HG03039 (cell line): ENCODE measurements around the gene TMEFF2.
A peak's percentile ranks its signal among the peaks of the same experiment; 100 is the strongest.
"Not testable (repeated sequence)": the region's sequence is repeated elsewhere in the genome, so short reads cannot be mapped to it uniquely, and the experiment has no call there.

ENCODE experiments used
- ATAC-seq: cut with Tn5 transposase; IDR thresholded peaks from one replicate; pipeline ENCODE4 v1.9.1; 2021; ENCODE audit warnings: mild to moderate bottlenecking, moderate library complexity; ENCODE audit not compliant: unreplicated experiment

The TMEFF2 gene

GRCh38 chr2:191938779-191939178, 256.0 kb downstream of the TMEFF2 start:
- no peak for ATAC-seq

DNA sequence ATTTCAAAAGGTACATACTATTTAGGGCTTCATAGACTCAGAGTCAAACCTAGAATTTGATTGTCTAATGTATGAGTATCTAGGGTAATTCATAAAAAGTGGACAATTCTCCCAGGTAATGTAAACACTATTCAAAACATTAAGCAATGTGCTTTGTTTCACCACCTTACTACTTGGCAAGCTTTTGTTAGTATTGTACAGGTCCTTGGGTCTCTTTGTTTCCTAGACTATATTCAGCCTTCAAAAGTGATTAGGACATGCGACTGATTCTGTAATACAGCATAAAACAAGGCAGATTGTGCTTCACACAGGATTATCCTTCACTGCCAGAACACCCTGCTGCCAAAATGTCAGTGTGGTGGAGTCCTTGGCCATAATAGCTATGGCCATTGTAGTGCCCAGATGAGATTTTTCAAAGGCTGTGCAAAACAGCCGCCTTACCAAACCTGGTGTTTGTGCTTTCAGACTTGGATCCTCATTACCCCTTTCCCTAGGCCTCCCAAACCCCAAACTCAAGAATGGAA, 257.8 kb downstream of the TMEFF2 start:
- ATAC-seq, result no peak

- ATAC-seq, result no peak
These were observed 259.5 kb downstream of the TMEFF2 start for GRCh38 chr2:191935247-191935646.

DNA sequence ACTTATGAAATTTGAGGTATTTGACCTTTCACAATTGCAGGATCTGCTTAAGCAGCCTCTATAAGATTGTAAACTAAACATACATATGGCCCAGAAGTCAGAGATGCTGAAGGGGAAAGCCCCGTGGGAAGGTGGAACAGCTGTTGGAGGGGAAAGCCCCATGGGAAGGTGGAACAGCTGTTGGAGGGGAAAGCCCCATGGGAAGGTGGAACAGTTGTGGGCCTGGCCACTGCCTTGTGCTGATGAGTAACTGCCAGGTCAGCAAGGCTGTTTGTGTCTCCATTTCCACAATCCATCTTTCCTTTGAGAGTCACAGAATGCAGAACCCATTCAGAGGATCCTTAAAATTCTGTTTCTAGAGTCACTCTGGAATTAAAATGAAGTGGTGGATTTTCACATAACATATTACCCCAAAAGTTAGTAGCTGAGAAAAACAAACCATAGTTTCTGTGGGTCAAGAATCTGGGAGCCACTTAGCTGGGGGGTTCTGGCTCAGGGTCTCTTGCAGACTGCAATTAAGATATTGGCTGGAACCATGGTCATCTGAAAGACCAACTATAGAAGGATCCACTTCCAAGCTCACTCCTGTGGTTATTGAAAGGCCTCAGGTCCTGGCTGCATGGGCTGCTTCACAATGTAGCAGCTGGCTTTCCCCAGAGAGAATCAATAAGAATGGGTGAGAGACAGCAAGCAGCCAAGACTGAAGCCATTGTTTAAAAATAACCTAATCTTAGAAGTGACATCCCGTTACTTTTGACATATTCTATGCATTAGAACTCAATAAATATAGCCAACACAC, 261.2 kb downstream of the TMEFF2 start:
- ATAC-seq, result peak; percentile 98

- ATAC-seq, result no peak
These were observed 262.4 kb downstream of the TMEFF2 start for GRCh38 chr2:191932286-191932685.

GRCh38 chr2:191931329-191931728, 263.4 kb downstream of the TMEFF2 start:
- ATAC-seq, result no peak

- no peak for ATAC-seq
These were observed 264.5 kb downstream of the TMEFF2 start for GRCh38 chr2:191930205-191930604.

- ATAC-seq, result no peak
These were observed 265.4 kb downstream of the TMEFF2 start for GRCh38 chr2:191929288-191929687.

GRCh38 chr2:191927991-191928390, 266.7 kb downstream of the TMEFF2 start:
- no peak for ATAC-seq

DNA sequence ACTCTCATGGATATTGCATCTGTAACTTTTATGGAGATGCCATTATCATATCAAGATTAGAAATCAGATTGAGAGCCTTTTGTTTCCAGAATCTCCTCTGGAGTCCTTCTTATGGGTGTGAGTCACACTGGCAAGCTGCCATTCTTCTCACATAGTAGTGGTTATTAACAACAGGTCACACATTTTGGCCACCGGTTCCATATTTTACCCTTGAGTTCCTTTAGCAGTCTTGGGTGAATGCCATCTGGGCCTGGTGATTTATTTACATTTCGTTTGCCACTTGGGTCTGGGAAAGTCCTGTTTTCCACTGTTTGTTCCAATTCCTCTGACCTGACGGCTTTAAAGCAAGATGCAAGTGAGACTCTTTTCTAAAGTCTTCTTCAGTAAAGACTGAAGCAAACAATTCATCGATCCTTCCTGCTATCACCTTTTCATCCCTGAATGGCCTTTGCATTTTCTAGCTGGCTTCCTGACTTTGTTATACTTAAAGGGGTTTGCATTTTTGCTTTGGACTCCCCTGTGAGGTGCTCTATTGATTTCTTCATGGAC, 267.3 kb downstream of the TMEFF2 start:
- ATAC-seq, result no peak

- ATAC-seq, result no peak
These were observed 268.1 kb downstream of the TMEFF2 start for GRCh38 chr2:191926671-191927070.

DNA sequence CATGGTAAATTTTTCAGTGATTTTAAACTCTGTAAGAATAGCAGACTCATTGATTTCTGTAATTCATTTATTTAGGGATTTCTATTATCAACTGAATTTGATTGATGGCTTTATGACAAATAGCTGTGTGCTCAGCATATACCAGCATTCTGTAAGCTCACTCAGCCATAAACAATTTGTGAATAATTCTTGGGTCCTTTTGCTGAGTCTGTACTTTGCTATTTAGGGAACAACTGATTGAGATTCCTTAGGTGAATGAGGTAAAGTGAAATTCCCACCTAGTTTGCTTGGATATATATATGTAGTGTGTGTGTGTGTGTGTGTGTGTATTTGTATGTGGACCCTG, 271.1 kb downstream of the TMEFF2 start:
- no peak for ATAC-seq

DNA sequence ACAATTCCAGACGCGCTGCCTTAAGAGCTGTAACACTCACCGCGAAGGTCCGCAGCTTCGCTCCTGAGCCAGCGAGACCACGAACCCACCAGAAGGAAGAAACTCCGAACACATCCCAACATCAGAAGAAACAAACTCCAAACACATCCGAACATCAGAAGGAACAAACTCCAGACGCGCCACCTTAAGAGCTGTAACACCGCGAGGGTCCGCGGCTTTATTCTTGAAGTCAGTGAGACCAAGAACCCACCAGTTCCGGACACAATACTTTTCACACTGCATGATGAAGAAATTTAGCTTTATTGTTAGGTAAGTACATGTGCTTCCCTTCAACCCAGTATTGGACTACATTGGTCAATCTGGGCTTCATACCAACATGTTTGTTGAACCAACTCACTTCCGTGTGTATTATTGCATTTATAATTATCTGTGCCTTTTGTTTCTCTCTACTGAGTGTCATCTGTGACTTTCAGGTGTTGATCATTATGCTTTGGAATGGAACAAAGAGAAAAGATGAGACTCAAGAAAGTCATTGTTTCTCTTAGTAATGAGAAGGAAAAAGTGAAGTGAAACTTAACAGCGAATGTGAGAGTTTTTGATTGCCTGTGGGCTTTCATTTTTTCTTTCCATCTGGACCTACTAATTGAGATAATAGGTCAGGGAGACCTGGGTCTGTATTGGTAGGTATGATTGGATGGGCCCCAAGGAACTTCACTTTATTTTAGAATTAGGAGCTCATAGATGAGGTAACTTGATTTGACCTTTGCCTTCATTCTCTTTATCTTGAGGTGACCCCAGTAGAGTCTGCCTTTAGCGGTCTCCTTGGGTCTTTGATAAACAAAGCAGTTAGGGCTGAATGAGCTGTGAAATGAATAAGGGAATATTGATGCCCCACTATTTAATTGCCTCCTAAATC, 271.7 kb downstream of the TMEFF2 start:
- peak; percentile 94 for ATAC-seq

- ATAC-seq, result not testable (repeated sequence)
These were observed 273.1 kb downstream of the TMEFF2 start for GRCh38 chr2:191921650-191922049.

- no peak for ATAC-seq
These were observed 274.2 kb downstream of the TMEFF2 start for GRCh38 chr2:191920502-191920901.

DNA sequence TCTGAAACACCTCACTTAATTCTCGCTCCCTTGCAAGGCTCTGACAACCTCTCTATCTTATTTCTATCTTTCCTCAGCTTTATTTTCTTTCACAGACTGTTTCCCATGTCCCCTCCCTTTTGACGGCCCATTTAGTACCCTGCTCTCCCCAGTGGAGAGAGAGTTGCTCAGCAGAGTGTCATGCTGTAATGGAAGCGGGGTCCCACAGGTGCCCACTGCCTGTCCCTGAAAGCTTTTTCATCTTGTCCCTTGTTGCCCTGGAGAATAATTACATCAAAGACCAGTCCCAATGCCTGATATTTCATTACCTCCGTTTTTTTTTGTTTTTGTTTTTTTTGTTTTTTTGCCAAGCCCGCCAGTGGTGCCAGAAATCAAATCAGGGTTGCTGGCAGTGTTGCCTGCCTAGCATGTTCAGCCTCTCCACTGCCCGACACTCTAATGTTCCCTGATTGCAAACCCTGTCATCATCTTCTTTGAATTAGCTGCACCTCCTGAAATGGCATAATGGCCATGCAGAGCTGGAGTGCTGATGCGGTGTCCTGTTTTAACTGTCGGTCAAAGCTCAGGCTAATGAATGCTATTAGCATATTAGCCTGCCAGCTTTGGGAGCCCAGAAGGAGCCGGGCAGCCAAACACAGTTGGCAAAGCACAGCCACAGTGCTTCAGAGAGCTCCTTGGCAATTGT, 276.6 kb downstream of the TMEFF2 start:
- no peak for ATAC-seq

DNA sequence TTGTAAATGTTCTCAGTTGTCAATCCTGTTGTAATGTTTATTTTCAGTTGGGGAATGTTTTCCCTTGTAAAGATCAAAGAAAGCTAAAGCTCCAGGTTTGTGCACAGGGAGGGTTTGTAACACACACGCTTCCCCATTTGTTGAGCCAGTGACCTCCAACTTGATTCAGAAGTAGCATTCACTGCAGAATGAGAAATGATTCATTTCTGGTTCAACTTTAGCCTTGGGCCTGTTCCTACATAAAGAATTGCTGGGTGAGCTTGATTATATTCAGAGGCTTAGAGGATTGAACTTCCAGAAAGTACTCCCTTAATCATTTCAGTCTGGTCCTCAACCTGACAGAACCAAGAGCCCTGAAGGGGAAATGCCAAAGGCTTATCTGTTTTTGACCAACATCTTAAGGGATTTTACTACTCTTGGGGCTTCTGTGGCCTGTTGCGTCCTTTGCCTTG, 277.3 kb downstream of the TMEFF2 start:
- ATAC-seq, result no peak

- ATAC-seq, result no peak
These were observed 277.9 kb downstream of the TMEFF2 start for GRCh38 chr2:191916826-191917225.

DNA sequence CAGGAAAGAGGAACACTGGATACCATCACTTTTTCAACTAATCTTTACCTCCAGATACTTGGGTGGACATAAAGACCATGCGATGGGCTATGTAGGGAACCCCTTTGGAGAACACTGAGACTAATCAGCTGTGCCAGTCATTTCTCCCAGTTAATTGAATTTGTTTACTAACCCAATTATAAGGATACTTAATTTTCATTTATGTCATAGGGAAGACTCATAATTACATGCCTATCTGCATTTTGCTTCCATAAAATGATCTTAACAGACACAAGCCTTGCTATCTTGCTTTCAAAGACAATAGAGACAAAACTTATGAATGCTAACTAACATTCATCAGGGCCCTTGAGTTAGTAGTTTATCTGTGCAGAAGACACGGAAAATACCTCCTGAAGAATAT, 279.0 kb downstream of the TMEFF2 start:
- ATAC-seq, result no peak

GRCh38 chr2:191913796-191914195, 280.9 kb downstream of the TMEFF2 start:
- no peak for ATAC-seq

DNA sequence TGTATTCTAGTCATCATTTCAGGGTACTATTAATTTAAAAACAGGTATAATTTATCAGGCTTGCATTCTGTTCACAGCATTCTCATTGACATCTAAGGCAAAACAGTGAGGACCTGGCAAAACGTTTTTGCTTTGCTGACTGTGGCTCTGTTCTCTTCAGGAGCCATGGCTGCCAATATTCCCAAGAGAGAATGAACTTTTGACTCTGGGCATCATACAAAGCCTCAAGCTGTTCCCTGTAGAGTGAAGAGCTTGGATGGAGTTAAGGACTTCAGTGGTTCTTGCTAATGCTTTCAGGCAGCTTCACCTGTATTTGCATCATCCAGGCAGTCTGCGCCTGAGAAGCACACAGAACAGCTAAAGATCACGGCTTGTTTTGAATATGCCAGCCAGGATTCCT, 282.0 kb downstream of the TMEFF2 start:
- ATAC-seq, result no peak
